Inflammatory macrophage (primary cell): Measurements from ENCODE around the gene FA2H.
A peak's percentile ranks its signal among the peaks of the same experiment; 100 is the strongest.

Experiments
- DNase-seq, 2 donors: peaks; one replicate each; pipeline ENCODE4 v3.0.0-alpha.2; 2020 to 2022

The FA2H gene

DNA sequence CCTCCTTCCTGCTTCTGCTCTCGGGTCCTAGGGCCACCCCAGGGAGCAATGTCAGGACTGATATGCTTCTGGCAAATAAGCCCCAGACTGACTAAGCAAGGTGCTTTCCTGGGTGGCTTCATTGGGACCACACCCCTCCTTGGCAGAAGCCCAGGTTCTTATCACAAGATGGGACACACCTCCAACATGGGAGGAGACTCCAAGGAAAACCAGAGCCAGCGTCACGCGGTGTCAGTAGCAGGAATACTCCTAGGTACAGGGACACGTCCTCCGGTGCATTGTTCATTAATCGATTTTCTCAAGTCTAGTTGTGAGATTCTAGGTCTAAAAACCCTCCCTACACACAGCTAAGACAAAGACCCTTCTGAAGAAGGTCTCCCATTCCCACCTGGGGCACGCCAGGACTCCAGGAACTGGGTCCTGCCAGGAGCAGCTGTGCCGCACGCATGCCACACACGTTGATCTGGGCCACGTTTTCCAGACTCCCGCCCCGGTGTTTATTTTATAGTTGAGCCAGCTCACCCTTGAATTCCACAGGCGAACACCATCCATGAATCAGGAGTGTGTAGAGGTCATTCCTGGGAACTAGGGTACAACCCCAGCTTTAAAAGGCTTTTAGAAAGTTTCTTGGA, 30.8 kb downstream of the FA2H start:
- DNase-seq, result no peak

- no peak for DNase-seq
These were observed 31.5 kb downstream of the FA2H start for GRCh38 chr16:74743045-74743667.

DNA sequence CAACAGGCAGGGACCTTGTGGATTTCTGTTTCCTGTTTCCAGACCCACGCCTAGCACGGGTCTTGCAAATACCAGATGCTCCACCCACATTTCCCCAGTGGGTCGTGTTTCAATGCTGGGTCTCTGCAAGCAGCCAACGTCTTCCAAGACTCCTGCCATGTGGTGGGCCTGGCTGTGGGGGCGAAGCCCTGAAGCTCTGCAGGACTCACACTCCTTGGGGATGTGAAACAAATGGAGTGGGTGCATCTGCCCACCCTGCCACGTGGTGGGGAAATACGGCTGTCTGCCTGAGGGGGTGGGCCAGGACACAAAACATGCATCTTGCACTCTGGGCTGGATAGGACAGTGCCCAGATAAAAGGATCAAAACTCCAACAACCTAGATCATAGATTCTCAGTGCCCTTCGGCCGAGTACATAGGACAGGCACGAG, 32.6 kb downstream of the FA2H start:
- DNase-seq, result peak; percentile 92 to 100

GRCh38 chr16:74740795-74741304, 33.8 kb downstream of the FA2H start:
- peak; percentile 8 to 20 for DNase-seq

DNA sequence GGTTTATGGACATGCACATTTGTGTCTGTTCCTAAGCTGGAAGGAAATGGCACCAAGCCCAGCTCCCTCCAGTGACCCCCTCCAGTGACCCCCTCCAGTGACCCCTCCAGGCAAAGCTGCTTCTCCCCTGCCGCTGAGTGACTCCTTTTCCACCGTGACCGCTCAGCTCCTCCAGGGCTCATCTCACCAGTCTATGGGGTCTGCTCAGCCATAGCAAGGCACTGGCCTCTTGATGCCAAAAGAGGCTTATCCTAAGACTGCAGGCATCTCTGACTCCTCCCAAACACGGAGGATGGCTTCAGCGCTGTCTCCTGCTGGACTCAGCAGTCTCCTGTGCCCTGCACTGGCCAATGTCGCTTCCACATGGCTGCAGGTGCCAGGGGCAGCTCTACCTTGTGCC, 35.3 kb downstream of the FA2H start:
- DNase-seq, result no peak

DNA sequence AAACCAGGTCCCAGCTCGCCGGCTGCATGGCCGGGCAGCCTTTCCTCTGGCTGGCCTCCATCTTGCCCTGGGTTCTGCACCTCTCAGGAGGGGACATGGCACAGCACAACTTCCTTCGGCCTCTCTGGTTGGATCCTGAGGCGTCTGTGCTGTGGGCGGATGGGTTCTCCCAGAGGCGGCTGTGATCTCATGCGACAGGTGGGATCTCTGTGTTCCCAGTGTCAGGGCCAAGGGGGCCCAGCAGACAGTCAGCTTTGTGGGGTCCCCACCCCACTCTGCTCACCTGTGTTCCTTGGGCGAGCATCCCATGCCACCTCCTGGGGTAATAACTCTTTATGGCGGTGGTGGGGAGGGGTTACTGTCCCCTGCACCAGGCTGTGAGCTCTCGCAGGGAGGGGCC, 35.8 kb downstream of the FA2H start:
- DNase-seq, result no peak

DNA sequence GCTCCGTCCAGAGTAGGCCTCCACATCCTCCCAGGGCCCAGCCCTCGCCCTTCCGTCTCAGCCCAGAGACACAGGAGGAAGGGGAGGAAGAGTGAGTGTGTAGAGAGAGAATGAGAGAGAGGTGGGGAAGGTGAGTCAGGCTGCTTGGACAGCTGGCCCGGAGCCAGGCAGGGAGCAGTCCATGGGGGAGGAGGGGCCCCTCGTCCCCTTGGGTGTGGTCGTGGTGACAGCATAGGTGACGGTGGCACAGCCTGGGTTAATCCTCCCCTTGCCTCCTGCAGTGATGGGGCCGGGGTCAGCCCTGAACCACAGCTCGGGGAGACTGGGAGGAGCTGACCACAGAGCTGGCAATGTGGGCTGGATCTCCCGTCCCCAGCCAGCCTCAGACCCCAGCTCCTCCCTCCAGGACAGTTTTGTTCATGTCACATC, 36.5 kb downstream of the FA2H start:
- DNase-seq, result no peak

DNA sequence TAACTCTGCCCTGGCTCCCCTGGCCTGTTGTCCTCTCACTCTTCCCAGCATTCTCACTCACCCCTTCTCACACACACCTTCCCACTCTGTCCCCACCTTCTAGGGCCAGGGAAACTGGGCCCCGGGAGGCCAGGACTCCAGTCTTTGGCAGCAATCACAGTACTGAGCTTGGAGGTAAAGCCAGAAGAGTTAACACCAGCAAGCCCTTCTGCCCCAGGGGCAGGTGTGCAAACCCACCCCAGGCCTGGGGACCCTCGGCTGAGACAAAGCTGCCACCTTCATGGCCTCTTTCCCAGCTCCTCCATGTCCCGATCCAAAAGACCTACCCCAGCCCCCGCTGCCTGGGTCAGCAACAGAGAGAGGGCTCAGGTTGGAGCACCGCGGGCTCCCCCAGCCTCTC, 37.1 kb downstream of the FA2H start:
- no peak for DNase-seq

DNA sequence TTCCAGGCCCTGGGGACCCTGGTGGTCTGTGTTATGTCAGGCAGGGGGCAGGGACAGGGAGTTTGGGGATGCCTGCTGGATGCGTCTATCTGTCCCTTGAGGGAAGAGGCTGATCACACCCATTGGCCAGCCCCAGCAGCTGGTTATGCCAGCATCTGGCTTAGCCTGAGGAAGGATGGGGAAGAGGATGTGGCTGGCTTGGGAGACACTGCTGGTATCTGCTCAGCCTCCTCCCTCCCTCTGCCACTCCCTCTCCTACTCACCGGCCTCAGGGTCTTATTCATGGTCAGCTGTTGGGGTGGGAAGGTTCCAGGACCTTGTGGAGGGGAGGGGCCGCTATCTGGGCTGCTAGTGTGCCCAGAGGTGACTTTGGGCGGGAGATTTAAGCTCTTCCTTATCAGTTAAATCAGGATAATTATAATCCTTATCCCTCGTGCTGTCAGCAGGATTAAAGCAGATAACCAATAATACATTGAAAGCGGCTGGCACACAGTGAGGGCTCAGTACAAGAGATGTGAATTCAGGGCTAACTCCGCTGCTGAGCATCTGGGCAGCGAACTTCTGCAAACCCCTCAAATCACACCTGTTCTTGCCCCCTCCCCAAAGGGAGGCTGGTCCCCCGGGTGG, 38.0 kb downstream of the FA2H start:
- DNase-seq, result peak; percentile 9 to 75

DNA sequence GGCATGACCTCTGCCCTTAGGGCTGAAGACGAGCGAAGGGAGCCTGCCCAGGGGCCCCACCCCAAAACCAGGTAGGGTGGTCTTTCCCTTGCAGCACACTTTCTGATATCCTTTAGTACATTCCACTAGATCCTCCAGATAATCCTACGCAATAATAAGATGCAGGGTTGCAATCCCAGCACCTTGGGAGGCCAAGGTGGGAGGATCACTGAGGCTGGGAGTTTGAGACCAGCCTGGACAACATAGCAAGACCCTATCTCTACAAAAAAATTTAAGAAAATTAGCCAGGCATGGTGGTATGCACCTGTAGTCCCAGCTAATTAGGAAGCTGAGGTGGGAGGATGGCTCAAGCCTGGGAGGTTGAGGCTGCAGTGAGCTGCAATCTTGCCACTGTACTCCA, 39.1 kb downstream of the FA2H start:
- DNase-seq, result no peak

DNA sequence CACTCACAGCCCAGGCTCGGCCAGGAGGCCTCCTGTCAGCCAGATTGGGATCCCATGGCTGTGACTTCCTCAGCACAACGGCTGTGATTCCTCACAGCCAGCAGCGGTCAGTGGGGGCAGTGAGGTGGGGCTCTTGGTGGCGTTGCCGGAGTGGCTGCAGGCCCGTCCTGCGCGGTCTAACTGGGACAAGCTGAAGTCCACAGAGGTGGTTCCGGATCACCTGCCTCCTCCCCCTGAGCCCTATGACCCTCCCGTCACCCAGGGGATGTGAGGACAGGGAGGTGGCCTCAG, 39.5 kb downstream of the FA2H start:
- no peak for DNase-seq

- no peak for DNase-seq
These were observed 40.1 kb downstream of the FA2H start for GRCh38 chr16:74734361-74735161.

DNA sequence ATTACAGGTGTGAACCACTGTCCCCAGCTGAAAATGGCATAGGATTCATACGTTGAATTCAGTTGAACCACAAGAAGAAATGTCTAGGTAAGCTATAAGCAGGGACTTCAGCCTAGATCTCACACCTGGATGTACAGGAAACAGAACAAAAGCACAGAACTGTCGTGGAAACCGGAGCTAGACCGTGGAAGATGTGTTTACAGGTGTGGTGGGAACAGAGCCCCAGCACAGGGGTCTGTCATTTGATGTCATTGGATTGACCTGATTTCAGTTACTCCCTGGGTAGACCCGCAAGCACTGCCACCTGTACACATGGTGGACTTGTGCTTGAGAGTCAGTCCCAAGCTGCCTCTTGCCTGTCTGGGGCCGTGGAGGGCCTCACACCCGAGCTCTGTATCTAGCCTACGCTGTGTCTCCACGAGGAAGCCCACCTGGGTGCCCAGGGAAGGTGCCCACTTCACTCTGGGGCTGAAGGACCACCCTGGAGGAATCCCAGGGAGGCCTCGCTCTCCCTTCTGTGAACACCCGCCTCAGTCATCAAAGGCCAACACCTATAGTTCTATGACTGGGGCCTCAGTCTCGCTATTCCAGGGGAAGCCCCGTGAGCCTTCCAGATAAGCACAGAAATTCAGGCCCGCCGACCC, 41.8 kb downstream of the FA2H start:
- DNase-seq, result no peak

GRCh38 chr16:74731853-74732477, 42.7 kb downstream of the FA2H start:
- DNase-seq, result no peak

DNA sequence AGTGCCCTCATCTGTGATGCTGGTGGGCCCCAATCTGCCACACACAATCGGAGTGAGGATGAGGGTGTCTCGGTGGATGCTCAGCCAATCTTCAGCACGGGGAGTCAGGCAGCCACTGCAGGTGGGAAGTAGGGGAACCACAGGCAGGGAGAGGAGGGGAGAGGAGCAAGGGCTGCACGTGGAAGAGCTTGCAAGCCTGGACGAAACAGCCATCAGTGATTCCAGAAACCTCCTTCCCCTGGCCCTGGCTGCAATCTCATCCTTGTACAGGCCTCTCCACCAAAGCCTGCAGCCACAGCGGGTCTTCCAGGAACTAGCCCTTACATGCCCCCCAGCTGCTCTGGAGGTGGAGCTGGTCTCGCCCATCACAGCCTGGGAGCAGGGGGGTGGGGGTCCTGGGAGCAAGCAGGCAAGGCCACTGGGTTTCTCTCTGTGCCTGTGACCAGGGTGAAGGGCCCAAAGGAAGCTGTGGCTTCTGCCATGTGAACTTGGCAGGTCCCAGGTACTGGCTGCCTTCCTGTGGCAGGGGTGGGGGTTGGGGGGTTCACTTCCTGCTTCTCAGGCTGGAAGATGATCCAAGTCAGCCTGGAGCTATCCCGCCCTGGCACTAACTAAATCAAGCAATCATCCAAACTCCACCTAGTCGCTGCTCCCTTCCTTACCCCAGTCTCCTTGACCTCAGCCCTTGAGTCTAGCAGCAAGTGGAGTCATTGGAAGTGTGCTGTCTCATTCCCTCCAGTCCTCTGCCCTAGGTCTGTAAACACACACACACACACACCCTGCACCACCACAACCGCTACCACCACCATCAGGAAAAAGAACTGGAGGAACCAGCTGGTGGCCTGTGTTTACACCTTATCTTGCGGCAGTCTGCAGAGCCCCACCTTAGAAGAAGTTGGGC, 44.6 kb downstream of the FA2H start:
- DNase-seq, result no peak

DNA sequence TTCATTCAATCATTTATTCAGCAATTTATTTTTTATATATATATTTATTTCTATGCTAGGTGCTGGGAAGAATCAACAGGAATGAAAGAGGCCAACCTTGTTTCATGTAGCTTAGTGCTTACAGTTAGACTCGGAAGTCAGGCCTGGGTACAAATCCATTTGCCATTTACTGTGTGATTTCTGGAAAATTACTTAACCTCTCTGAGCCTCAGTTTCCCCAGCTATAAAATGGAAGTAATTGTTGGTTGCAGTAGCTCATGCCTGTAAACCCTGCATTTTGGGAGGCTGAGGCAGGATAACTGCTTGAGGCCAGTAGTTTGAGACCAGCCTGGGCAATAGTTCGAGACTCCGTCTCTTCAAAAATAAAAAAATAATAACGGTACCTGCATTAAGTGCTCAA, 46.7 kb downstream of the FA2H start:
- DNase-seq, result no peak

- DNase-seq, result peak; percentile 83 to 84
These were observed 47.9 kb downstream of the FA2H start for GRCh38 chr16:74726716-74727115.

- no peak for DNase-seq
These were observed 48.8 kb downstream of the FA2H start for GRCh38 chr16:74725651-74726455.

DNA sequence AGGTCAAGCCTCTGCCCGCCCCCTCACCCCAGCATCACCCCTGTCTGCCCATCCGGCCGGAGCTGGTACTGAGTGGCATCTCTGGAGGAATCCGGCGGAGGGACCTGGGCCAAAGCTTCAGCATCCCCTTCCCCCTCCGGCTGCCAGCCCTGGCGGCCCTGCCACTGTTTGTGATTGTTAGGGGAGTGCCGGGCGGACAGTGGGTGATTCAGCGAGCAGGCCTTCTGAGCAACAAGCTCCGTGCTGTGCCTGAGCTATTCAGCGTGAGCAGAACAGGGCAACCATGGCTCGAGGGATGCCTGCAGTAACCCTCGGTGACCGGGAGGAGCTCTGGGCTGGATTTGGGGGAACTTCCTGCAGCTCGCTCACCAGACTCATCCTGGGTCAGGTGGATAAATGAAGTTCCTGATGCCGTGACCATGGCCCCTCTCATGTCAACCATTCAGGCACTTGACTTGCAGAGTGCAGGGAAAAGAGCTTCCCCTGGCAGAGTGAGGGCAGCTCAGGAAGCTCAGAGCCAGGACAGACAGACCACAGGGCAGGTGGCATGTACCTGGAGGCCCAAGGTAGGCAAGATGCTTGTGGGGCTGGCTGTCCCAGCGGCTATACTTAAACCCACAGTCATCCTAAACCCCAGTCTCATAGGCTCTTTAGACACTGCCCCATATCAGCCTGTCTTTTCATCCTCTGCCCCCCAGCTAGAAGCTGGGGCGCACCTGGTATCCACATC, 49.6 kb downstream of the FA2H start:
- no peak for DNase-seq

DNA sequence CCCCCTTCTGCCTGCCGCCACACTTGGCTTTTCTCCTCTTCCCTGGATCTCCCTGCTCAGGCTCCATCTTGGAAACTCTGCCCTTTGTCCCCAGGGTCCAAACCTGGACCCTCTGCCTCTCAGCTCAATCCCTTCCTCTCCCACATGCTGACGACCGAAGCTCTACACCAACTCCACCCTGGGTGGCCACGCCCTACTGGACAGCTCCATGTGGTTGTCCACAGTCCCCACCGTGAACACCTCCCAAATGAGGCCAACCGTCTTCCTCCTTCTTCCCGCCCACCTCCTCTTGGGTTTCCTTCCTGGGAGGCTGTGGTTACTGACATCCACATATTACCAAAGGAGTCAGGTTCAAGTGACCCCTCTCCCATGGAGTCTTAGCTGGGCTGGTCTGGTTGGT, 51.4 kb downstream of the FA2H start:
- peak; percentile 45 to 72 for DNase-seq
